ENCODE results near the gene PHACTR1. TPM values are rescaled to one million over a fixed set of nuclear protein-coding genes. Genes with fewer than 3 reads are reported as not detected.
A peak's percentile ranks its signal among the peaks of the same experiment; 100 is the strongest.

PHACTR1 gene
- total and polyA plus RNA-seq, 2 of the 4 experiments (the other 2 are of a cell fraction): not detected

GRCh38 chr6:12950976-12951375, 234.4 kb downstream of the PHACTR1 start:
- Histone ChIP-seq H3K18ac (ENCODE audit: low read depth, low read length) (no peak overlapping the region), H2BK20ac (ENCODE audit: low read depth, low read length) (no peak overlapping the region), H3K56ac (ENCODE audit: extremely low read depth, insufficient read depth, low read length) (no peak overlapping the region), H2BK120ac (ENCODE audit: low read depth, low read length) (no peak overlapping the region), H3K36me3 (ENCODE audit: control insufficient read depth, insufficient read depth, low read length) (no peaks in the 10 kb centered on the region), H2AK5ac (ENCODE audit: low read depth, low read length) (no peak overlapping the region), H3K4me1 (ENCODE audit: control insufficient read depth, insufficient read depth, low read length) (no peaks in the 10 kb centered on the region), H3K4me3 (ENCODE audit: insufficient read depth, low read depth, low read length) (no peak overlapping the region), H3K9me3 (ENCODE audit: control insufficient read depth, insufficient read depth, low read length) (no peaks in the 10 kb centered on the region; the same call in 1 of the 2 replicates), H3K27me3 (ENCODE audit: control insufficient read depth, insufficient read depth, low read length) (no peaks in the 10 kb centered on the region), H2AK9ac (replicated peaks; ENCODE audit: low read depth, low read length, poor library complexity) (no peak overlapping the region), H3K79me1 (ENCODE audit: low read depth in 1 of 2, low read length in 2 of 2) (no peaks in the 10 kb centered on the region), H4K91ac (ENCODE audit: insufficient read depth, low read depth, low read length) (no peak overlapping the region), H4K5ac (ENCODE audit: low read depth, low read length) (no peak overlapping the region), H3K4me2 (ENCODE audit: low read depth, low read length) (no peak overlapping the region), H3K27ac (ENCODE audit: insufficient read depth, low read length) (no peak overlapping the region), H2BK15ac (ENCODE audit: low read depth, low read length) (no peak overlapping the region), H2BK5ac (ENCODE audit: low read depth, low read length, poor library complexity, severe bottlenecking) (no peak overlapping the region), H4K8ac (ENCODE audit: low read depth in 2 of 2, low read length in 2 of 2) (no peak overlapping the region), H3K14ac (replicated peaks; ENCODE audit: low read depth, low read length) (no peak overlapping the region), H2AFZ (replicated peaks; ENCODE audit: low read length, poor library complexity) (no peak overlapping the region), H3K4ac (ENCODE audit: low read depth, low read length) (no peak overlapping the region), H3K9me1 (ENCODE audit: insufficient read depth, low read length) (no peaks in the 10 kb centered on the region), H3K23ac (ENCODE audit: low read depth, low read length) (no peak overlapping the region), H4K20me1 (ENCODE audit: insufficient read depth, low read length) (no peaks in the 10 kb centered on the region), H3K9ac (ENCODE audit: low read depth, low read length) (no peak overlapping the region)
- ChIA-PET CTCF (no interaction called here), POLR2A (ENCODE audit: unreplicated experiment) (no interaction called here)
- intact Hi-C loops (cut with micrococcal nuclease): no loop called here
- no TSS peak for BruUV-seq (replicated peaks)
- in situ Hi-C loops (cut with MboI; ENCODE audit: low sequenced_read_pairs): no loop called here
- dilution Hi-C loops (cut with HindIII; ENCODE audit: low sequenced_read_pairs, unreplicated experiment): no loop called here
- ATAC-seq (ENCODE audit: low read depth): no peak
- TF ChIP-seq CHD1 (IDR thresholded peaks at IDR 0.05; ENCODE audit: low read depth, low read length) (no peak), MAFK (IDR thresholded peaks at IDR 0.05; ENCODE audit: low read depth, low read length) (peak; percentile 27; the same call in 1 of the 2 replicates)
- DNase-seq: no peak
- WGBS, 2 experiments (ENCODE audit: extremely low coverage in 2 of 2, insufficient read length in 1 of 2): 67% methylated on average over 1 of the region's 5 CpGs; no CpG with 5 or more reads in 1 of the 2 experiments
